OCI-LY3 (cell line): ENCODE measurements around the gene AGRP.

Source experiments
- H2AFZ ChIP-seq: fragments of 200-600, 300-600 bp; shearing (Covaris generic); 2 replicates; pipeline ENCODE4 v1.6.0; 2014; ENCODE audit warnings: antibody characterized with exemption, low read depth, low read length
- H3K27ac ChIP-seq: fragments of 200-600, 300-600 bp; sonication (generic); 2 replicates; pipeline ENCODE4 v1.5.1; 2014; ENCODE audit warnings: mild to moderate bottlenecking, low read length, moderate library complexity, mixed read lengths
- H3K27me3 ChIP-seq: fragments of 200-600, 300-600 bp; sonication (generic); 2 replicates; pipeline ENCODE4 v1.6.1; 2014; ENCODE audit warnings: low read depth, low read length, mixed read lengths
- H3K36me3 ChIP-seq: fragments of 200-600, 300-600 bp; sonication (generic); replicated peaks from 2 replicates; pipeline ENCODE3; 2014; ENCODE audit warnings: low read depth, low read length, mixed read lengths
- H3K4me1 ChIP-seq: fragments of 300-600, 200-600 bp; sonication (generic); 2 replicates; pipeline ENCODE4 v1.6.1; 2014; ENCODE audit warnings: low read length, mixed read lengths
- H3K4me2 ChIP-seq: fragments of 200-600, 300-600 bp; sonication (generic); 2 replicates; pipeline ENCODE4 v1.6.1; 2014; ENCODE audit warnings: low read length, mixed read lengths
- H3K4me3 ChIP-seq: fragments of 300-600, 200-600 bp; sonication (generic); 2 replicates; pipeline ENCODE4 v1.5.1; 2014; ENCODE audit warnings: antibody characterized with exemption, mild to moderate bottlenecking, low read length, moderate library complexity
- H3K79me2 ChIP-seq: fragments of 300-600, 200-600 bp; shearing (Covaris generic); 2 replicates; pipeline ENCODE4 v1.6.1; 2014; ENCODE audit warnings: mild to moderate bottlenecking, low read length, mixed read lengths
- H3K9ac ChIP-seq: fragments of 300-600, 200-600 bp; shearing (Covaris generic); 2 replicates; pipeline ENCODE4 v1.6.0; 2014; ENCODE audit warnings: mild to moderate bottlenecking, low read length, moderate library complexity
- H3K9me3 ChIP-seq: fragments of 200-600, 300-600 bp; shearing (Covaris generic); 2 replicates; pipeline ENCODE4 v1.6.1; 2014; ENCODE audit warnings: low read length, mixed read lengths; ENCODE audit not compliant: insufficient read depth
- H4K20me1 ChIP-seq: fragments of 200-600, 300-600 bp; sonication (generic); 2 replicates; pipeline ENCODE4 v1.6.1; 2016; ENCODE audit warnings: low read length, mixed read lengths; ENCODE audit not compliant: insufficient read depth
- CTCF ChIP-seq: fragments of 200-600, 300-600 bp; sonication (generic); IDR thresholded peaks from 2 replicates; pipeline ENCODE4 v1.5.1; 2014; ENCODE audit warnings: antibody characterized with exemption, low read length, low read depth
- EZH2phosphoT487 ChIP-seq: fragments of 200-600 bp; shearing (Covaris generic); IDR thresholded peaks from 2 replicates; pipeline ENCODE4 v1.6.1; 2018; ENCODE audit warnings: antibody characterized with exemption, mixed run types, low read depth

The AGRP gene

GRCh38 chr16:67528870-67529581 lies 45.7 kb upstream of the AGRP start:
- H3K27me3 ChIP-seq = no peaks in the 10 kb centered on the region

GRCh38 chr16:67528222-67528869 lies 45.0 kb upstream of the AGRP start, which contains the start of gene RIPOR1:
TSS of gene RIPOR1 (plus strand) at chr16:67528829. CDS start at chr16:67538447, 9,618 bp downstream.
- Histone ChIP-seq H3K36me3 (peaks cover 7% of the 10 kb centered on the region), H3K9me3 (no peaks in the 10 kb centered on the region), H3K79me2 (peaks cover 41% of the 10 kb centered on the region), H3K4me3 (peak within 1 kb of the TSS; percentile 95), H3K4me1 (peaks cover 25% of the 10 kb centered on the region), H3K4me2 (peak within 1 kb of the TSS; percentile 97), H4K20me1 (peaks cover 20% of the 10 kb centered on the region), H3K27ac (peak within 1 kb of the TSS; percentile 61), H2AFZ (no peak within 1 kb of the TSS; the same call in 1 of the 2 replicates), H3K27me3 (no peaks in the 10 kb centered on the region), H3K9ac (peak within 1 kb of the TSS; percentile 97)
- TF ChIP-seq EZH2phosphoT487 (no peak), CTCF (no peak)

More at GRCh38 chr16:67528870-67529581, 45.7 kb upstream of the AGRP start:
- Histone ChIP-seq H3K4me1 (peaks cover 27% of the 10 kb centered on the region), H3K9me3 (no peaks in the 10 kb centered on the region), H3K4me2 (peak overlapping the region; percentile 97), H3K27ac (peak overlapping the region; percentile 61), H4K20me1 (peaks cover 23% of the 10 kb centered on the region), H3K36me3 (peaks cover 7% of the 10 kb centered on the region), H3K79me2 (peaks cover 43% of the 10 kb centered on the region), H3K9ac (peak overlapping the region; percentile 97), H3K4me3 (peak overlapping the region; percentile 95), H2AFZ (no peak overlapping the region)
- TF ChIP-seq CTCF = no peak
- no peak for TF ChIP-seq EZH2phosphoT487

- Histone ChIP-seq H3K4me1 (peaks cover 16% of the 10 kb centered on the region), H4K20me1 (peaks cover 1% of the 10 kb centered on the region; the same call in 1 of the 2 replicates), H3K27ac (no peak overlapping the region), H3K4me3 (no peak overlapping the region), H2AFZ (no peak overlapping the region), H3K9ac (no peak overlapping the region), H3K36me3 (no peaks in the 10 kb centered on the region), H3K9me3 (no peaks in the 10 kb centered on the region), H3K79me2 (peaks cover 23% of the 10 kb centered on the region), H3K4me2 (no peak overlapping the region), H3K27me3 (no peaks in the 10 kb centered on the region)
- TF ChIP-seq EZH2phosphoT487 = no peak
- no peak for TF ChIP-seq CTCF
These were observed 42.9 kb upstream of the AGRP start for GRCh38 chr16:67526149-67526791.
